PC-9 (cell line): ENCODE results near the gene ZNF19.

ENCODE experiments used
- CTCF ChIP-seq: fragments of 200-600 bp; sonication (generic); conservative IDR thresholded peaks from 2 replicates; pipeline ENCODE4 v1.6.1; 2017; ENCODE audit warnings: mixed run types, antibody characterized with exemption, mild to moderate bottlenecking, moderate library complexity
- EZH2 ChIP-seq: fragments of 200-600 bp; sonication (generic); IDR thresholded peaks from 2 replicates; pipeline ENCODE4 v1.8.0; 2017; ENCODE audit warnings: antibody characterized with exemption, low read depth

- TF ChIP-seq CTCF (no peak), EZH2 (no peak)
These were observed 17.9 kb upstream of the ZNF19 start for GRCh38 chr16:71507061-71507460.
